GM19467 (cell line): ENCODE measurements around the gene GLDC.

ENCODE experiments used
- ATAC-seq: cut with Tn5 transposase; IDR thresholded peaks from one replicate; pipeline ENCODE4 v1.9.1; 2021; ENCODE audit warnings: mild to moderate bottlenecking, moderate library complexity; ENCODE audit not compliant: unreplicated experiment

GLDC gene

DNA sequence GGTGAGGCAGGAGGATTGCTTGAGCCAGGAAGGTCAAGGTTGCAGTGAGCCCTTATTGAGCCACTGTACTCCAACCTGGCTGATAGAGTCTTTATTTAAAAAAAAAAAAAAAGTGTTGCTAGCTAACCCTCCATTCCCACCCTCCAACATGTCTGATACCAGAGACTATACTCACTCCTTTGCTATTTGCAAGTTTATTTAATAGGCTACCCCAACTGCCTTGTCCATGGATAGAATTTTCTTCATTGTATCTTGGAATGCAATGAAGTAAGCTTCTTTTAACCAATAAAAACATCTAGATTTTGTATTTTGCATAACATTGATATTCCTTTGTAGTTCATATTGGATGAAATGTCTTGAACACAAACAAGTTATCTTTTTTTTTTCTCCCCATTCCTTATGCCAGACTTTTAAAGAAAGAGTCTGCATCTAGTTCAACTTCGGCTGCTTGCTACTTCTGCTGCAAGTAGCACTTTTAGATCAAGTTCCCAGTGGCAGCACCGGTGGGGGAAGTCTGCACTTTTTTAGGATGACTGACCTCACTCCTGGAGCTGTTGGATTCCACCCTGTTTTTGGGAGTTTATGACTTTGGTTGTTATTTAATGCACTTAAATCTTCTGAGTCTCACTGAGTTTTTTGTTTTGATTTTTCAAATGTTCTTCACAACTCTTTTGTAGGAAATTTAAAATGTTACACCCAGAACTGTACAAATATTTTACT lies 120.0 kb downstream of the GLDC start:
- ATAC-seq, result no peak

- ATAC-seq, result no peak
Observed at GRCh38 chr9:6522263-6522662, 123.3 kb downstream of the GLDC start.

GRCh38 chr9:6512085-6512657 lies 133.4 kb downstream of the GLDC start:
- no peak for ATAC-seq

- ATAC-seq, result no peak
Observed at GRCh38 chr9:6506571-6506970, 139.0 kb downstream of the GLDC start.

- no peak for ATAC-seq
Observed at GRCh38 chr9:6502399-6502798, 143.1 kb downstream of the GLDC start.

DNA sequence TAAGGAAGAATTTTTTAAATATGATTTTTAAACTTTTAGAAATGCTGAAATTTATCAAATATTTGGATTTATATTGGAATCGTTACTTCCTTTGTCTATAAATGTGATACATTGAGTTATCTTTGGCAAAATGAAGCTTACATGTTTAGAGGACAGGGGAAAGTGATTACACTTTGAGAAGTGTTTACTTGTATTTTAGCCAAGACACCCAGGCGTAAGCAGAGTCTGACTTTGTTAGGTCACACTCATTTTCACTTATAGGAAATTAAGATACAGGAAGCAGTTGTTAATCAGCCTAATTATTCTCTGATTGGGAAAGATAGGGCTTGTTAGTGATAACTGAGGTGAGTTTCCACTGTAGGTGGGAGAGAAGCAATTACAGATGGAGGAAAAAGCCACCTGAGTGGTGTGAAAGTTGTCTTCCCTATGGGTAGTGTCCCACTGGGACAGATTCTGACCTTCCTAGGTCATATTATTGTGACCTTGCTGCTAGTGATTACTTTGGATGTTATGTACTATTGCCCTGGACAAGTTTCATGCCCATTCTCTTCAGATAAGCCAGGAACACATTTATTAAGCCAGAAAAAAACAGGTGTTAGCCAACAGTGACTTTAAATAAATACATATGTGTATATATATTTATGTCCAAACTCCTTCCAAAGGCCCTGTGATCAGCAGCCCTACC lies 143.9 kb downstream of the GLDC start:
- ATAC-seq, result no peak

DNA sequence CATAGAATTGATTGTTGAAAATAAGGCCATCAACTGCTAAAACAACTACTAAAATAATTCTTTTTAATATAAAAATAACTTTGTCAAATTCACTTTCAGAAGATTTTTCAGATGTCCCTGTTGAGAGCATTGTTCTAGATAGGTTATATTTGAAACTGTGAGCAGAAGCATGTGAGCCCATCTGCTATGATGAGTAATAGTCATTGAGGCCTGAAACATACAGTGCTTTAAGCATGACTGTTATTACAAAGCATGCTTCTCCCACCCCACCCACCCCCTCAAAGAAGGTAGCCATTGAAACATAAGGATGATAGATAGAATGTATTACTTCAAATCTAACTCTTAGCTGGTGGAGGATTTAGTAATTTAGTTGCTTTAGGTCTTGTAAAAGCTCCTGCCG lies 146.5 kb downstream of the GLDC start:
- ATAC-seq, result no peak

DNA sequence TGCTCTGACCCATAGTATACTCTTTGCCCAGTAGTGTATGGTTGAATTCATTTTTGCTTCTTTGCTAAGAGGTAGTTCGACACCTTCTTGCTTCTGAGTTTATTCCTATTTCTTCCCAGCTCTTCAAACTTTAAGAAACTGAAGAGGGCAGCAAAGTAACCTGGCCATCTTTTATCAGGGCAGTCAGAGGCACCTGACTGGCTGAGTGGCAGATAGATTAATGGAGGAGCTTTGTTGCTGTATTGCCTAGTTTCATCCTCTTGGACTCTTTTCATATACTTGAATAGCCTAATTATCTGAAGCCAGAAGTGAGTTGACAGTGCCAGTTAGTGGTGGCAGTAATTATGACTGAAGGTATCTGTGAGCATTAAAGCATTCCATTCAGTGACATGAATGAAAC lies 150.1 kb downstream of the GLDC start:
- ATAC-seq, result no peak

DNA sequence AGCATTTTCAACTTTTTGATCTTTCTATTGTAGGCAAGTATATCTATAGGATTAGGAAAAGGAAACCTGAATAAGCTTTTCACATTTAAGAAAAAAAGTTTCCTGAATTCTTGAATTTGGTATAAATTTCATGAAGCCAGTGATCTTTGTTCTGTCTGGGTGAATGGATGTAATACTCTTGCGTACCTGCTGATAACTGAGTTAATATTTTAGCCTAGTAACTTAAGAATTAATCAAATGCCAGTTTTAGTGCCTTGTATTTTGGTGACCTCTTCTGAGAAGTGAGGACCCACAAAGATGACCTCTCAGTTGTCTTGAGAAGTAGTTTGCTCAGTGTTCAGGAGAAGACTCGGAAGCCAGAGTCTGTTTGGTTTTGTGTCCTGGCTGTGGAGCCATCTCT lies 154.7 kb downstream of the GLDC start:
- ATAC-seq, result no peak

- ATAC-seq, result no peak
Observed at GRCh38 chr9:6489099-6489498, 156.4 kb downstream of the GLDC start.

- ATAC-seq, result no peak
Observed at GRCh38 chr9:6488395-6488794, 157.1 kb downstream of the GLDC start.

- no peak for ATAC-seq
Observed at GRCh38 chr9:6484210-6484609, 161.3 kb downstream of the GLDC start.
